ENCODE measurements around the gene GPANK1.
"Not testable (repeated sequence)": the region's sequence is repeated elsewhere in the genome, so short reads cannot be mapped to it uniquely, and the experiment has no call there.

GPANK1 gene

DNA sequence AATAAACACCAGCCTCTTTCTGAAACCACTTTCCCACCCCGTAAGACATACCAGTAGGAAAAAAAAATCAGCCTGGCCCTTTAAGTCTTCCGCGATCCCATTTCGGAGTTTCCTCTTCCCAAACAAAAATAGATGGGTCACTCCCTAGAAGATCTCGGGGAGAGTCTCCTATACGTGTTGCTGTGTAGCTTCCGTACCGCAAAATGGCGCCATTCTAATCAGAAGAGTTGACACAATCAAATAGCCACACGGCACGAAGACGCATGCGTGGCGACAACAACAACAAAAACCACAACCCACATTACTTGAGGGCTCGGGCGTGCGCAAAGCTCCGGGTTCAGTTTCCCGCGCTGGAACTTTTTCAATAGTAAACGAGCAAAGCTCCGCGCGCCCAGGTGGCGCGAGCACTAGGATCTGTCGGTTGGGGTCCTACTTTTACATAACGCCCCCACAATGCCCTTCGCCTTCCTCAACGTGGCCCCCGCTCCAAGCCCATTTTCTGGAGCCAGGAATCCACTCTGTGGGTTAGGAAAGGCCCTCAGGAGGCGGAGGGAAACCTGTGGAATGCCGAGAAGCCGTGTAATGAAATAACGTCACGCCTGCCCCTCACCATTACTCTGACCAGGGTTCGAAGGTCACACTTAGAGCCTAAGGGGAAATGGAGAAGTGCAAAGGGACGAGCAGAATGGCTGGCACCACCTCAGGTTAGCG lies at the start of gene GPANK1:
Gene GPANK1 (minus strand): TSS at position 208 of the 711 bp plus-strand sequence. CDS start 519 bp downstream, outside the sequence.
- DNase-seq, result peak; percentile 28 to 96 (median 84)

DNA sequence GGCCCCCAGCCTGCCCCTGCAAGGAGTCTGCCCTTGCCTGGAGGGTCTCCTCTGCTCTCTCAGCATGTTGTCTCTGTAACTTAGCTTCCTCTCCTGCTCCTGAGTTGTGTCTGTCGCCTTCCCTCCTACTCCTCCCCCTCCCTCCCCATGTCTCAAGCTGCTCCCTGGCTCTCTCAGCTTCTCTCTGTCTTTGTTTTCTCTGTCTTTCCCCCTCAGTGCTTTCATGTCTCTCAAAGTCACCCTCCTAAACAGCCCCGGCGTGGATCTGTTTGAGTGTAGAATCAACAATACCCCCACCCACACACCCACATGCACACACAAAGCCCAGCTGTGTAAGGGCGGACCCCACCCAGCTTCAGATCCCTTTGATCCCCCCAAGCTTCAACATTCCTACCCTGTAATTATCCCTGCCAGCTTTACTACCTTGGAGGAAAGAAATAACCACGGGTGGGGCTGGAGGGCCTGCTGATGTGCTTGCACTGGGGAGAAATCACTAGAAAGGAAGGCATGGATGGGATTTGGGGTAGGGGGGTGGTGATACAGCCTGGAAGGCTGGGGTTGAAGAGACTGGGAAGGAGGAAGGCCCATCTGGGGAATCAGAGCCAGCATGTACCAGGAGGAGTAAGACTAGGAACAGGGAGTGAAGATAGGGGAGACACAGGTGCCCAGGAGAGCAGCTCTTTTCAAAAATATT lies 49.3 kb upstream of the GPANK1 start:
- DNase-seq, result no peak

DNA sequence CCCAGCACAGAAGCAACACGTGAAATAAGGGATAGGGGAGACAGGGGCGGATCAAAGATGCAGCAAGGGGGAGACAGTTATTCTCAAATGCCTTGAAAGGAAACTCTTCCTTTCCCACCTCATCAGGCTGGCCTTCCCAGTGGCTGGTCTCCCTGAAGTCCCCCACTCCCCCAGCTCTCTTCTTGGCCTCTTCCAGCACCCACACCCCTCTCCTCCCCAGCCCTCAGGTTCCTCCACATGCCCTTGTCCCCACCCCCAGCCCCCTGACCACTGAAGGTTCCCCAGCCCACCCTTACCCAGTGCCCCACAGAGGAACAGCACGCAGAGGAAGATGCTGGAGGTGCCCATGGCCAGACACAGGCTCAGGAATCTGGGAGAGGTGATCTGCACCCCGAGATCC lies 48.7 kb upstream of the GPANK1 start:
- no peak for DNase-seq

DNA sequence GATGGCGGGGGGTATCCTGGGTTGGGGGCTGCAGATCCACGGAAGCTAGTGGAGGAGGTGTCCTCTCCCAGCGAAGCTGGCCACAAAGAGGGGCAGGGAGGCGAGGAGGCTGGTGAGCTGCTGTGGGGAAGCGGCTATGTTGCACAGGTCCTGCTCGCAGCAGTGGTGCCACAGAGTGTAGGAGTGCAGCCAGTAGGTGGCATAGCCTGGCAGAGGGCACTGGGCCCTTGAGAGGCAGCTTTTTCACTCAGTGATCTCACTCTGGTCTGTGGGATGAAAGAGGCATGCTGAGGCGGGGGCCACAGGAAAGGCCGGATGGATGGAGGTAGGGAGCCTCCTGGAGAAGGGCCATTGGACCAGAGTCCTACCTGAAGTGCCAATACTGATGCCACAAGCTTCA lies 47.5 kb upstream of the GPANK1 start:
- no peak for DNase-seq

- no peak for DNase-seq
Measured at GRCh38 chr6:31711233-31711632, 46.4 kb upstream of the GPANK1 start.

- DNase-seq, result no peak
Measured at GRCh38 chr6:31710523-31711219, 45.9 kb upstream of the GPANK1 start.

DNA sequence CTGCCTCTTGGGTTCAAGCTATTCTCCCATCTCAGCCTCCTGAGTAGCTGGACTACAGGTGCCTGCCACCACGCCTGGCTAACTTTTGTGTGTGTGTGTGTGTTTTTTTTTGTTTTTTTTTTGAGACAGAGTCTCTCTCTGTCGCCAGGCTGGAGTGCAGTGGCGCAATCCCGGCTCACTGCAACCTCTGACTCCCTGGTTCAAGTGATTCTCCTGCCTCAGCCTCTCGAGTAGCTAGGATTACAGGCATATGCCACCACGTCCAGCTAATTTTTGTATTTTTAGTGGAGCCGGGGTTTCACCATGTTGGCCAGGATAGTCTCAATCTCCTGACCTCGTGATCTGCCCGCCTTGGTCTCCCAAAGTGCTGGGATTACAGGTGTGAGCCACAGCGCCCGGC lies 44.4 kb upstream of the GPANK1 start:
- DNase-seq, result not testable (repeated sequence)

- no peak for DNase-seq
Measured at GRCh38 chr6:31708224-31708623, 43.4 kb upstream of the GPANK1 start.

DNA sequence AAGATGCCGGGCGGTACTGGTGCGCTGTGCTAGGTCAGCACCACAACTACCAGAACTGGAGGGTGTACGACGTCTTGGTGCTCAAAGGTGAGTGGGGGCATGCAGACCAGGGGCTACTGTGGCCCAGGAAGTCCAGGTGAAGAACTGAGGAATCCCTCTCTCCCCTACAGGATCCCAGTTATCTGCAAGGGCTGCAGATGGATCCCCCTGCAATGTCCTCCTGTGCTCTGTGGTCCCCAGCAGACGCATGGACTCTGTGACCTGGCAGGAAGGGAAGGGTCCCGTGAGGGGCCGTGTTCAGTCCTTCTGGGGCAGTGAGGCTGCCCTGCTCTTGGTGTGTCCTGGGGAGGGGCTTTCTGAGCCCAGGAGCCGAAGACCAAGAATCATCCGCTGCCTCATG lies 42.9 kb upstream of the GPANK1 start:
- no peak for DNase-seq

- no peak for DNase-seq
Measured at GRCh38 chr6:31706599-31706998, 41.8 kb upstream of the GPANK1 start, which contains the start of gene LY6G6F. Gene LY6G6F, plus strand, starts transcription at chr6:31706866. Its CDS starts 41 bp downstream, at chr6:31706907.

DNA sequence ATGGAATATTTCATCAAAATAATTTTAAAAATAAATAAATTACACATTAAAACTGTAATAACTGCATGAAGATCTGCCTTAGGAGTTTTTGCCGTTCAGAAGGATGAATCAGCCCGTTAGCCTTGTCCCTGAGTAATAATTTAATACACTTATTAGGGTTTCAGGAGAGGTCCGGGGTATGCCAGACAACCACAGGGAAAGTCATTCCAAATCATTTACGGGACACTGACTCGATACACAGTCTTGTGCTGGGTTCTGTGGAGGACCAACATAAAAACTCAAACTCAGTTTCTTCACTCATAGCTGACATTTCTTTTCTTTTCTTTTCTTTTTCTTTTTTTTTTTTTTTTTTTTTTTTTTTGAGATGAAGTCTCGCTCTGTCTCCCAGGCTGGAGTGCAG lies 41.1 kb upstream of the GPANK1 start:
- no peak for DNase-seq

DNA sequence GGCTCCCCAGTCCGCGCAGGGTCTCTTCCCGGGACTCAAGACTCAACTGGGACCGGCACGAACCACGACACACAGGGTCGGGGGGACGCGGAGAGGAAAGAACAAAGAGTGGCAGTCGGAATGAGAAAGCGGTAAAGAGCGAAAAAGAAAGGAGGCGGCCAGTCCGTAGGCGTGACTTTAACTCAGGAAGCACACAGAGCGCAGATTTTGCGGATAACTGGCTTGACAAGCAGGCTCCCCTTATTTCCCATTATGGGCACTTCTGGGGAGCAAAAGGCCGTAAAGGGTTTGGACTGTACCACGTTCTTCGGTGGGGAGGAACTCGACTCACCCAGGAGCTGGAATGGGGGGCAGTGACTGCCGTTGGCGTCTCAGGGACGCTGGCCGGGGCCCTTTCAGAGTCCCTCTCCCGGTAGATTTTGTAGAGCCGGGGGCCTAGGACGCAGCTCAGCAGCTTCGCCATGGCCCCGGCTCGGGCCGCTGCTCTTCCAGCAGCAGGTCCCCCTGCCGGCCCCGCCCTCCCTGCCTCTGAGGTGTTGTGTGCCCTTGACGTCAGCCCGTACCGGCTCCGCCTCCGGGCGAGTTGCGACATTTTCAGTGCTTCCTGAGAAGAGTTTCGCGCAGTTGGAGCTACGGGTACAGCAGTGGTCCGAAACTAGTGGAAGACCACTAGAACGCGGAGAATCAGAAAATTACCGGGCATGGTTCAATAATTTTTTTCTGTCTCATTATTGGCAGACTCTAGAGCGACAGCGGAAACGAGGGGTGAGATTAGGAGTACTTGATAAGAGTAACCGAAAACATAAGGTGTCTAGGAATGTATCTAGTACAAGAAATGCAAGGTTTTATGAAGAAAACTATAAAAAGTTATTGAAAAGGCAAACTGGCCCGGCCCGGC lies 38.3 kb upstream of the GPANK1 start, which contains the start of gene ABHD16A:
Gene ABHD16A (minus strand): TSS at position 506 of the 898 bp plus-strand sequence. CDS start 43 bp downstream, at position 463.
- DNase-seq, result peak; percentile 61 to 99 (median 96)

GRCh38 chr6:31702405-31702818 lies 37.6 kb upstream of the GPANK1 start:
- DNase-seq, result peak in 2 of 56 donors; percentile 36 to 61

DNA sequence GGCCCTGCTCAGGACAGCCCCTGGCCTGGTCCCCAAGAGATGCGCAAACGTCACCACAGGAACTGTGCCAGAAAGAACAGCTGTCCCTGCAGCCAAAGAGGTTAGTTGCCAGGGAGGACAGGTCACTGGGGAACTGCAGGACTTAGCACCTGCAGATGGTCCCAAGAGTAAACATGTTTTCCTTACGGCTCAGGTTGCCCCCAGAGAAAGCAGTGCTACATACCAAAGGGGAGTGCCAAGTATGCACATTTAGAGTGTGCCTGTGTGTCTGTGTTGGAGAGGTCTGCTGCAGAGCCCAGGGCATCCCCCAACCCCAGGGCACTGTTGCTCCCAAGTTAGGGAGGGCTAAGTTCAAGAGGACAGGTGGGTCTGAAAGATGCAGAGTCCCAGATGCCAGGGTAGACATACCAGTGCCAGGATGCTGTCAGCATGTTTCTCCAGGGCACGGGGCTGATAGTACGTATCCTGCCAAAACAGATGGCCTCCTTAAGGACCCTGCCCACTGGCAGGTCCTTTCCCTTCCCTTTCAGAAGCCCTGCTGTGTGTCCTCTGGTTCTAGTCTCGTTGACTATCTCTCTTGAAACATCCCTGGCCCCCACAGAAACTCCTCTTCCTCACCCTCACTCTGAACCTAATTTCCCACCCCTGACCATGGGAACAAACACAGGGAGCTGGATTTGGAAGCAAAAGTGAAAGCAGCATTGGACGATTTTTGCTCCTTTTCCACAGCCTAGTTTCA lies 37.0 kb upstream of the GPANK1 start:
- DNase-seq, result no peak

- no peak for DNase-seq
Measured at GRCh38 chr6:31700740-31701401, 36.1 kb upstream of the GPANK1 start.

GRCh38 chr6:31697555-31697954 lies 32.8 kb upstream of the GPANK1 start:
- DNase-seq, result no peak

DNA sequence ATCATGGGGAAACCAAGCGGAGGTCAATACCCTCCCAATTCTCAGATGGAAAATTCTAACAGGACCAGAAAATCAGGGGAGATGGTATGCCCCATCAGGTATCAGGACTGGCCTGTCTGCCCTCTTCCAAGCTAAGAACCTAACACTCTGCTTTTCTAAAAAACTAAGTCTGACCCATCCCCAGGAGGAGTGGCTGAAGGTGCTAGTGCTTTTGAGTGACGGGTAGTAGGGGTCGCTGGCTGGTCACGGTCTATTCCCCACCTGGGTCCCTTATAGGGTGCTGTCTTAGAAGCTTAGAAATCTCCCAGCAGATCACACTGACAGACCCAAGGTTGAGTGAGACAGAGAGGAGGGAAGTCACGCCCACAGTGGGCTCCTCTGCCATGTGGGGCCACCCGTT lies 28.7 kb upstream of the GPANK1 start:
- DNase-seq, result no peak

- DNase-seq, result no peak
Measured at GRCh38 chr6:31692886-31693285, 28.1 kb upstream of the GPANK1 start.

- DNase-seq, result no peak
Measured at GRCh38 chr6:31692353-31692752, 27.6 kb upstream of the GPANK1 start.

Measured in amygdala (tissue), 56 donors.